Measurements from ENCODE around the gene LRCH3. TPM values are rescaled to one million over a fixed set of nuclear protein-coding genes. Genes with fewer than 3 reads are reported as not detected.

LRCH3 gene
- total and polyA plus RNA-seq, 9 of the 15 experiments (the other 6 are each of a cell fraction or from before 2014, with no cell fraction given), result 4.6 to 75.3 (median 30.3) TPM

DNA sequence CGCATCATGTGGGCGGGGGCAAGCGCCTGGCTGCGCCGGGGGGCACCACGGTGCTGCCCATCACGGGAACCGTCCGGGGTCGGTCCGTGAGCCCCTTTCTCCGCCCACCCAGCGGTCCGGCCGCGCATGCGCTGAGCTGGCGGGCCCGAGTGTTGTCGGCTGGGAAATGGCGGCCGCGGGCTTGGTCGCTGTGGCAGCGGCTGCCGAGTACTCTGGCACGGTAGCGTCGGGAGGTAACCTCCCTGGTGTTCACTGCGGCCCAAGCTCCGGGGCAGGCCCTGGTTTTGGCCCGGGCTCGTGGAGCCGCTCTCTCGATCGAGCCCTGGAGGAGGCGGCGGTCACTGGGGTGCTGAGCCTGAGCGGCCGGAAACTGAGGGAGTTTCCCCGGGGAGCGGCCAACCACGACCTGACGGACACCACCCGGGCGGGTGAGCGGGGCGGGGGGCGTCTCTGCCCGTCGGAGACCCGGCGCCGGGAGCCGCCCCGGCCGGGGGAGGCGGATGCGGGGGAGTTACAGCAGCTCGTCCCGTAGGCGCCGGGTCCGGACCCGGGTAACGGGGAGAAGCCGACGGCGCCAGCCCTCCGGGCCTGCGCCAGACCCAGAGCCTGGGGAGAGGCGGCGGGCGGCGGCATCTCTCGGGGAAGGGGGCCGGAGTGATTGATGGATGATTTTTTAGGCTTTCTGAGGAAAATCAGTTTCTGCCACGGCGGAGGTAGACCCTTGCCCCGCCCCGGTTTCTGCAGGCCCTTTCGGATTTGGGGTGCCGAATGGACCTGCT is at the start of gene LRCH3 (continued):
- TF ChIP-seq, protein P1, sequence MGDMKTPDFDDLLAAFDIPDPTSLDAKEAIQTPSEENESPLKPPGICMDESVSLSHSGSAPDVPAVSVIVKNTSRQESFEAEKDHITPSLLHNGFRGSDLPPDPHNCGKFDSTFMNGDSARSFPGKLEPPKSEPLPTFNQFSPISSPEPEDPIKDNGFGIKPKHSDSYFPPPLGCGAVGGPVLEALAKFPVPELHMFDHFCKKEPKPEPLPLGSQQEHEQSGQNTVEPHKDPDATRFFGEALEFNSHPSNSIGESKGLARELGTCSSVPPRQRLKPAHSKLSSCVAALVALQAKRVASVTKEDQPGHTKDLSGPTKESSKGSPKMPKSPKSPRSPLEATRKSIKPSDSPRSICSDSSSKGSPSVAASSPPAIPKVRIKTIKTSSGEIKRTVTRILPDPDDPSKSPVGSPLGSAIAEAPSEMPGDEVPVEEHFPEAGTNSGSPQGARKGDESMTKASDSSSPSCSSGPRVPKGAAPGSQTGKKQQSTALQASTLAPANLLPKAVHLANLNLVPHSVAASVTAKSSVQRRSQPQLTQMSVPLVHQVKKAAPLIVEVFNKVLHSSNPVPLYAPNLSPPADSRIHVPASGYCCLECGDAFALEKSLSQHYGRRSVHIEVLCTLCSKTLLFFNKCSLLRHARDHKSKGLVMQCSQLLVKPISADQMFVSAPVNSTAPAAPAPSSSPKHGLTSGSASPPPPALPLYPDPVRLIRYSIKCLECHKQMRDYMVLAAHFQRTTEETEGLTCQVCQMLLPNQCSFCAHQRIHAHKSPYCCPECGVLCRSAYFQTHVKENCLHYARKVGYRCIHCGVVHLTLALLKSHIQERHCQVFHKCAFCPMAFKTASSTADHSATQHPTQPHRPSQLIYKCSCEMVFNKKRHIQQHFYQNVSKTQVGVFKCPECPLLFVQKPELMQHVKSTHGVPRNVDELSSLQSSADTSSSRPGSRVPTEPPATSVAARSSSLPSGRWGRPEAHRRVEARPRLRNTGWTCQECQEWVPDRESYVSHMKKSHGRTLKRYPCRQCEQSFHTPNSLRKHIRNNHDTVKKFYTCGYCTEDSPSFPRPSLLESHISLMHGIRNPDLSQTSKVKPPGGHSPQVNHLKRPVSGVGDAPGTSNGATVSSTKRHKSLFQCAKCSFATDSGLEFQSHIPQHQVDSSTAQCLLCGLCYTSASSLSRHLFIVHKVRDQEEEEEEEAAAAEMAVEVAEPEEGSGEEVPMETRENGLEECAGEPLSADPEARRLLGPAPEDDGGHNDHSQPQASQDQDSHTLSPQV (IDR thresholded peaks at IDR 0.05), result 0 out of 2 replicates have a peak, but pooled peaks have one; percentile 33
- TF ChIP-seq ZNF740 (CRISPR knock-in tag; IDR thresholded peaks at IDR 0.05) (no peak), ZNF740 (tag; IDR thresholded peaks at IDR 0.05) (no peak), ZNF79 (CRISPR knock-in tag; IDR thresholded peaks at IDR 0.05; ENCODE audit: low read depth) (no peak), ZBTB40 (IDR thresholded peaks at IDR 0.05) (peak; percentile 7; the same call in 1 of the 2 replicates), ZBTB40 (CRISPR knock-in tag; IDR thresholded peaks at IDR 0.05) (no peak), SPI1 (IDR thresholded peaks at IDR 0.05; ENCODE audit: borderline replicate concordance, low read depth, low read length) (no peak), PRDM10 (IDR thresholded peaks at IDR 0.05; ENCODE audit: partially characterized antibody) (peak; percentile 11)
